Coronary artery (tissue), 2 donors: Measurements from ENCODE around the gene TTC8.
"Not testable (repeated sequence)": the region's sequence is repeated elsewhere in the genome, so short reads cannot be mapped to it uniquely, and the experiment has no call there.

ENCODE experiments used
- DNase-seq: peaks from one replicate; pipeline ENCODE4 v3.0.0-alpha.2; 2017; ENCODE audit warnings: low spot score
- H3K27ac ChIP-seq, 2 donors: fragments of 200-600 bp; sonication (generic); one replicate each; pipeline ENCODE4 v1.5.1; 2016 to 2019
- H3K4me3 ChIP-seq: fragments of 200-600 bp; sonication (generic); 2 replicates; pipeline ENCODE4 v1.5.1; 2016; ENCODE audit warnings: mild to moderate bottlenecking, moderate library complexity
- TF ChIP-seq, protein P1 (sequence below): fragments of 200-600 bp; sonication (generic); IDR thresholded peaks from one replicate; pipeline ENCODE4 v1.5.1; 2019; ENCODE audit warnings: antibody characterized with exemption

TTC8 gene

DNA sequence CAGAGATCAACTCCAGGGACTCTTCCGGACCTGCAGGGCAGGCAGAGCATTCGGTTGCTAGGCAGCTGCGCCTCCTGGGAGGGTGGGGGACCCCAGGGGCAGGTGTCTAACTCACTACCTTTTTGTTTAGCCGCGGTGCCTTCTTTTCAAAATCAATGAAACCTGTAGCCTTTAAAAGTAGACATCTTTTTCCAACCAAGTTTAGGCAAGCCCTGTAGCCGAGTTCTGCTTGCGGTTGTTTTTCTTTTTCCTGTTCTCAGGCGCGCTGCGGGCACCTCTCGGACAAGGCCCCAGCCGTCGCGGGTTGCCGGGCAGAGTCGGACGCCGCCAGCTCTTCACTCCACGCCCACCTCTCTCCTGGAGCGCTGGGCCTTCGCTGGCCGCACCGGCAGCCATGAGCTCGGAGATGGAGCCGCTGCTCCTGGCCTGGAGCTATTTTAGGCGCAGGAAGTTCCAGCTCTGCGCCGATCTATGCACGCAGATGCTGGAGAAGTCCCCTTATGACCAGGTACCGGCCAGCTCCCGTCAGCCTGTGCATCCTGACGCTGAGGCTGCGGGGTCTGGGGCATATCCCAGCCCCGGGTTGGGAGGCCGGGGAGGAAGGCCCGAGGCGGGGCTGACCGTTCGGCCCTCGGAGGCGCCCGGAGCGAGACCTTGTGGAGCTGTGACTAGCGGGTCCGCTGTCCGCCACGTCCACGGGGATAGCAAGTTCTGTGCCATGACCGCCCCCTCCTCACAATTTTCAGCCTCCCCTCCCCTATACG is at the start of gene TTC8:
TSS of gene TTC8 (plus strand) at position 338 of the 764 bp plus-strand sequence. CDS start at position 395, 57 bp downstream.
- DNase-seq = peak; percentile 88
- Histone ChIP-seq H3K27ac (peak within 1 kb of the TSS; percentile 79 to 89), H3K4me3 (peak within 1 kb of the TSS; percentile 88)
- TF ChIP-seq, protein P1, sequence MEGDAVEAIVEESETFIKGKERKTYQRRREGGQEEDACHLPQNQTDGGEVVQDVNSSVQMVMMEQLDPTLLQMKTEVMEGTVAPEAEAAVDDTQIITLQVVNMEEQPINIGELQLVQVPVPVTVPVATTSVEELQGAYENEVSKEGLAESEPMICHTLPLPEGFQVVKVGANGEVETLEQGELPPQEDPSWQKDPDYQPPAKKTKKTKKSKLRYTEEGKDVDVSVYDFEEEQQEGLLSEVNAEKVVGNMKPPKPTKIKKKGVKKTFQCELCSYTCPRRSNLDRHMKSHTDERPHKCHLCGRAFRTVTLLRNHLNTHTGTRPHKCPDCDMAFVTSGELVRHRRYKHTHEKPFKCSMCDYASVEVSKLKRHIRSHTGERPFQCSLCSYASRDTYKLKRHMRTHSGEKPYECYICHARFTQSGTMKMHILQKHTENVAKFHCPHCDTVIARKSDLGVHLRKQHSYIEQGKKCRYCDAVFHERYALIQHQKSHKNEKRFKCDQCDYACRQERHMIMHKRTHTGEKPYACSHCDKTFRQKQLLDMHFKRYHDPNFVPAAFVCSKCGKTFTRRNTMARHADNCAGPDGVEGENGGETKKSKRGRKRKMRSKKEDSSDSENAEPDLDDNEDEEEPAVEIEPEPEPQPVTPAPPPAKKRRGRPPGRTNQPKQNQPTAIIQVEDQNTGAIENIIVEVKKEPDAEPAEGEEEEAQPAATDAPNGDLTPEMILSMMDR = no peak

DNA sequence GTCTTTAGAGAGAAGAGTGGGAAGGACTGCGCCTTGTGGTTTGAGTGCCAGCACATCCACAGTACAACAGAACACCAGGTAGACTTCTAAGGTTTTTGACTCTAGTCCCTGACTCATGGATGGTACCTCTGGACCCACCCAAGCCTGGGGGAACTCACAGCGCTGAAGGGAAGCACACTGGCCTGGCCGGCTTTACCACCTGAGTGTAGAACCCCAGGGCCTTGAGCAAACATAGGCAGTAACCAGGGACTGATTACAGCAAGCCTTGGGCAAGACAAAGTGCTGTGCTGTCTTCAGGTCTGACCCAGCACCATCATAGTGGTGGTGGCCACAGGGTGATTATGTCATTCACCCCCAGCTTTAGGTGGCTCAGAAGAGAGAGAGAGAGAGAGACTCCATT is 48.9 kb upstream of the TTC8 start:
- TF ChIP-seq, protein P1 = no peak
- no peak for DNase-seq
- H3K4me3 ChIP-seq = no peak overlapping the region
- no peak overlapping the region for H3K27ac ChIP-seq

DNA sequence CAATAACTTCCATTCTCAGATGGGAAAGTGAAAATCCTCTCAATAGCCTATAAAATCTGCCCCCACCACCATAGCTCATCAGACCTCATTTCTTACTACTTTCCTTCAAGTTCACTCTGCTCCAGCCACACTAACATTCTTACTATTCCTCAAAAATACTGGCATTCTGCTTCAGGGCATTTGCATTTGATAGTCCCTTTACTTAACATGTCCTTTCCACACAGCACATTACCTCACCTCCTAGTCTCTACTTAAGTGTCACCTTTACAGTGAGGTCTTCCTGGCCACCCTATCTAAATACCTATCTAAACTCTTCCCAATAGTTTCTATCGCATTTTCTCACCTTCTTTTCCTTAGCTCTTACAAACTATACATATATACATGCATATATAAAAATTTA is 38.5 kb upstream of the TTC8 start:
- H3K27ac ChIP-seq = no peak overlapping the region
- TF ChIP-seq, protein P1 = no peak
- DNase-seq = no peak
- H3K4me3 ChIP-seq = no peak overlapping the region

DNA sequence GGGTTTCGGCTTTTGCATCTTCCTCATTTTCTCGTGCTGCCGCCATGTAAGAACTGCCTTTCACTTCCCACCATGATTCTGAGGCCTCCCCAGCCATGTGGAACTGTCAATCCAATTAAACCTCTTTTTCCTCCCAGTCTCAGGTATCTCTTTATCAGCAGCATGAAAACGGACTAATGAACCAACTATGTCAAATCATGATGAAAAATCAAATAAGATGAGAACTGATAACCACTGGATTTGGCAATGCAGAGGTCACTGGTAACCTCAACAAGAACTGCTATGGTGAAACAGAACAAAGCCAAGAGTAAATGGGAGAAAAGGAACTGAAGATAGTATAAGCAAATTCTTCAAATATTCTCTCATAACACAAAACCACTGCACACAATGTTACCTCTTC is 37.7 kb upstream of the TTC8 start:
- no peak overlapping the region for H3K27ac ChIP-seq
- TF ChIP-seq, protein P1 = no peak
- DNase-seq = no peak
- H3K4me3 ChIP-seq = no peak overlapping the region

DNA sequence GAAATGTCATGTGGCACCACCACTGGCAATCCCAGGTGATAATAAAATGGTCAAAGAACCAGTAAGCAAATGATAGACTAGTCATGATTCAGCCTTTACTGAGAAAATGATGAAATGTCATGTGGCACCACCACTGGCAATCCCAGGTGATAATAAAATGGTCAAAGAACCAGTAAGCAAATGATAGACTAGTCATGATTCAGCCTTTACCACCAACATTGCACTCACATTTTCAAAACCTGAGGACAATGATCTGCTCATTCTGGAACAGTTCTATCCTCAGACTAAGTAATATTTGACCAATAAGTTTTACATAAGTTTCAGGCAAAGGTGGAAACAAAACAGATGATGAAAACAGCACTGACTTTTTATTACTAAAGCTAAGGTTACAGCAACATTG is 34.9 kb upstream of the TTC8 start:
- DNase-seq, H3K4me3 ChIP-seq, H3K27ac ChIP-seq: not testable (repeated sequence)

DNA sequence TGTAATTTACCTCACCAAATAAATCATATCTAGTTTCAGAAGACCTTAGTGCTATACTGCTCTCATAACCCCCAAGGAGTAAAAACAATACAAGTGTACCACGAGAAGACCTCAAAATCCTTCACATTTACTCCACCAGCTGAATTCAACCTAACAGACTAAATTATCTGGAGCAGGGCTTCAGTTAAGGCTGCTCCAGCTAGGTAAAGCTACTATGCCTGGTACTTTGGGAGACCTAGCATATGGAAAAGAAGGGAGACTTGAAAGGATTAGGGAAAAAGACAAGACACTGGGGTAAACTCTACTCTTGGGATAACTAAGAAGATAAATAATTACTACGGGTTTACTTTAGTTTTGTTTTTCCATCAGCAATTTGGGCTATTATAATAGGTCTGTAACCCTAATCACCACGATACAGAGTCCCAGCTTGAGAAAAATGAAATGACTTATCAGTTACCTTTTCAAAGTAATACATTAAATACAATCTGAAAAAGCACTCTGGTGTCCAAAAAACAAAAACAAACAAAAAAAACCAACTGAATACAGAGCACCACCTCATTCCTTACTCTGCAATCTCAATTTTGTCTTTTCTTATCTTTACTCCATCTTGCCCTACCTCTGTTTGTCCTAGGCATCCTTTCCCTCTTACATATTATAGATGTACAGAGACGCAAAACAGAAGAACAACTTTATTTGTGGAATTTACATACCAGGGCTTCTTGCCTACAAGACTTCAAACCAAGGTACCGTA is 33.8 kb upstream of the TTC8 start:
- no peak overlapping the region for H3K27ac ChIP-seq
- H3K4me3 ChIP-seq = no peak overlapping the region
- TF ChIP-seq, protein P1 = no peak
- no peak for DNase-seq

DNA sequence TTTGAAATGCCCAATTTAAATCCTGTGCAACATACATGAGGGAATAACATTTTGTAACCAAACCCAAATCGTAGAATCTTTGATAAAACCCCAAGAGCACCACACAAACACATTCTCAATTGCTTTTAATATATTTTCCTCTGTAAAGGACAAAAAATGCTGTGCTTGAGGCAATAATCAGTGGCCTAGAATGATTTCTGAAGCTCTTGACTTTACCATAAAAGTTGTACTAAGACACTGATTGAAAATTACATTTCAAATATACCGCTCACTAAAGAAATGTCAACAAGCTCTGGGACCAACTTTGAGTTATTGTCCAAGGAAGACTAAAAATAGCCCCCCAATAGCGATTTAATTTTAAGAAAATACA is 33.2 kb upstream of the TTC8 start:
- no peak overlapping the region for H3K27ac ChIP-seq
- TF ChIP-seq, protein P1 = no peak
- no peak overlapping the region for H3K4me3 ChIP-seq
- no peak for DNase-seq
